ENCODE data around the gene MED13L. TPM values are rescaled to one million over a fixed set of nuclear protein-coding genes. Genes with fewer than 3 reads are reported as not detected.

The MED13L gene
- total and polyA plus RNA-seq, 2 of the 4 experiments (the other 2 are of a cell fraction) = 17.9 to 49.1 TPM

DNA sequence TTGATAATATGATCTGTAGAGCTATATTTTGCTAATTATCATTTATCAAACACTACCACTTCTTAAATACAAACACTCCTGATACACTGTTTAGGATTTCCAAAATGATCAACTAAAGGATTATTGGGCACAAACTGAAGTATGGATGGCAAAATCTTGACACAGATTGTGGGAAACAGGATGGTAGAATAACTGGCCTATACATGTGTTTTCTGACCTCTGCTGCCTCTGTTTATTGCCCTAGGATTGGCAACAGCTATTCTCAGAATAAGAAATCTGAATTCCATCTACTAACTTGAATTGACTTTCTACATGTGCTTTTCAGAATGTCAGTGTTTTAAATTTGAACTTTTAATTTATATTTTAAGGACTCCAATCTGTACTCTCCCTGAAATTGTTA, 209.1 kb downstream of the MED13L start:
- no TSS peak for BruUV-seq (replicated peaks)
- H3K27me3 ChIP-seq (ENCODE audit: control insufficient read depth, insufficient read depth, low read length) = no peaks in the 10 kb centered on the region
- no peak overlapping the region for H3K4me3 ChIP-seq (ENCODE audit: insufficient read depth, low read depth, low read length)
- no peak overlapping the region for H2AFZ ChIP-seq (replicated peaks; ENCODE audit: low read length, poor library complexity)
- CTCF ChIA-PET = interaction anchor here (0.7 to 1.7 kb wide), 3 partner anchors 14 to 96 kb away, joined by 3 read pairs; no protein-coding TSS in a partner anchor
- no peak overlapping the region for H2AK9ac ChIP-seq (replicated peaks; ENCODE audit: low read depth, low read length, poor library complexity)
- no peak for TF ChIP-seq FOS (IDR thresholded peaks at IDR 0.05; ENCODE audit: low read depth, low read length)
- no peak for TF ChIP-seq SMC3 (IDR thresholded peaks at IDR 0.05; ENCODE audit: low read depth, low read length)
- no peak for TF ChIP-seq MAZ (IDR thresholded peaks at IDR 0.05; ENCODE audit: borderline replicate concordance, low read depth, low read length)
- no peak for TF ChIP-seq RCOR1 (IDR thresholded peaks at IDR 0.05; ENCODE audit: insufficient replicate concordance, low read length)
- TF ChIP-seq, protein P1, sequence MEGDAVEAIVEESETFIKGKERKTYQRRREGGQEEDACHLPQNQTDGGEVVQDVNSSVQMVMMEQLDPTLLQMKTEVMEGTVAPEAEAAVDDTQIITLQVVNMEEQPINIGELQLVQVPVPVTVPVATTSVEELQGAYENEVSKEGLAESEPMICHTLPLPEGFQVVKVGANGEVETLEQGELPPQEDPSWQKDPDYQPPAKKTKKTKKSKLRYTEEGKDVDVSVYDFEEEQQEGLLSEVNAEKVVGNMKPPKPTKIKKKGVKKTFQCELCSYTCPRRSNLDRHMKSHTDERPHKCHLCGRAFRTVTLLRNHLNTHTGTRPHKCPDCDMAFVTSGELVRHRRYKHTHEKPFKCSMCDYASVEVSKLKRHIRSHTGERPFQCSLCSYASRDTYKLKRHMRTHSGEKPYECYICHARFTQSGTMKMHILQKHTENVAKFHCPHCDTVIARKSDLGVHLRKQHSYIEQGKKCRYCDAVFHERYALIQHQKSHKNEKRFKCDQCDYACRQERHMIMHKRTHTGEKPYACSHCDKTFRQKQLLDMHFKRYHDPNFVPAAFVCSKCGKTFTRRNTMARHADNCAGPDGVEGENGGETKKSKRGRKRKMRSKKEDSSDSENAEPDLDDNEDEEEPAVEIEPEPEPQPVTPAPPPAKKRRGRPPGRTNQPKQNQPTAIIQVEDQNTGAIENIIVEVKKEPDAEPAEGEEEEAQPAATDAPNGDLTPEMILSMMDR (conservative IDR thresholded peaks at IDR 0.05; ENCODE audit: low read depth, low read length) = no peak
- no peak for TF ChIP-seq RAD21 (IDR thresholded peaks at IDR 0.05; ENCODE audit: low read length)
- TF ChIP-seq CEBPB (IDR thresholded peaks at IDR 0.05; ENCODE audit: low read depth, low read length) = no peak
- TF ChIP-seq, protein P2, sequence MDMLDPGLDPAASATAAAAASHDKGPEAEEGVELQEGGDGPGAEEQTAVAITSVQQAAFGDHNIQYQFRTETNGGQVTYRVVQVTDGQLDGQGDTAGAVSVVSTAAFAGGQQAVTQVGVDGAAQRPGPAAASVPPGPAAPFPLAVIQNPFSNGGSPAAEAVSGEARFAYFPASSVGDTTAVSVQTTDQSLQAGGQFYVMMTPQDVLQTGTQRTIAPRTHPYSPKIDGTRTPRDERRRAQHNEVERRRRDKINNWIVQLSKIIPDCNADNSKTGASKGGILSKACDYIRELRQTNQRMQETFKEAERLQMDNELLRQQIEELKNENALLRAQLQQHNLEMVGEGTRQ (IDR thresholded peaks at IDR 0.05; ENCODE audit: low read depth, low read length) = no peak
- TF ChIP-seq NFE2L2 (IDR thresholded peaks at IDR 0.05; ENCODE audit: low read depth, low read length) = no peak
- TF ChIP-seq POLR2A (IDR thresholded peaks at IDR 0.05; ENCODE audit: low read depth, low read length) = no peak
- TF ChIP-seq MXI1 (IDR thresholded peaks at IDR 0.05; ENCODE audit: borderline replicate concordance, low read depth, low read length) = no peak
- TF ChIP-seq, protein P3, sequence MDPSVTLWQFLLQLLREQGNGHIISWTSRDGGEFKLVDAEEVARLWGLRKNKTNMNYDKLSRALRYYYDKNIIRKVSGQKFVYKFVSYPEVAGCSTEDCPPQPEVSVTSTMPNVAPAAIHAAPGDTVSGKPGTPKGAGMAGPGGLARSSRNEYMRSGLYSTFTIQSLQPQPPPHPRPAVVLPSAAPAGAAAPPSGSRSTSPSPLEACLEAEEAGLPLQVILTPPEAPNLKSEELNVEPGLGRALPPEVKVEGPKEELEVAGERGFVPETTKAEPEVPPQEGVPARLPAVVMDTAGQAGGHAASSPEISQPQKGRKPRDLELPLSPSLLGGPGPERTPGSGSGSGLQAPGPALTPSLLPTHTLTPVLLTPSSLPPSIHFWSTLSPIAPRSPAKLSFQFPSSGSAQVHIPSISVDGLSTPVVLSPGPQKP (IDR thresholded peaks at IDR 0.05; ENCODE audit: borderline replicate concordance, low read depth, low read length) = no peak
- no peak for TF ChIP-seq CHD1 (IDR thresholded peaks at IDR 0.05; ENCODE audit: low read depth, low read length)
- no peak for TF ChIP-seq RFX5 (IDR thresholded peaks at IDR 0.05; ENCODE audit: low read depth, low read length)
- TF ChIP-seq BHLHE40 (IDR thresholded peaks at IDR 0.05; ENCODE audit: low read depth, low read length) = no peak
- intact Hi-C loops (cut with micrococcal nuclease) (no loop called here), dilution Hi-C loops (cut with HindIII; ENCODE audit: low sequenced_read_pairs, unreplicated experiment) (no loop called here), in situ Hi-C loops (cut with MboI; ENCODE audit: low sequenced_read_pairs) (no loop called here)
- H2BK20ac ChIP-seq (ENCODE audit: low read depth, low read length) = no peak overlapping the region
- H4K91ac ChIP-seq (ENCODE audit: insufficient read depth, low read depth, low read length) = no peak overlapping the region
- H3K56ac ChIP-seq (ENCODE audit: extremely low read depth, insufficient read depth, low read length) = no peak overlapping the region
- no peaks in the 10 kb centered on the region for H3K9me3 ChIP-seq (ENCODE audit: control insufficient read depth, insufficient read depth, low read length)
- no peak overlapping the region for H3K18ac ChIP-seq (ENCODE audit: low read depth, low read length)
- DNase-seq (no peak), ATAC-seq (ENCODE audit: low read depth) (no peak)
- no peak overlapping the region for H4K8ac ChIP-seq (ENCODE audit: low read depth in 2 of 2, low read length in 2 of 2)
- H2BK5ac ChIP-seq (ENCODE audit: low read depth, low read length, poor library complexity, severe bottlenecking) = no peak overlapping the region
- no peak overlapping the region for H2AK5ac ChIP-seq (ENCODE audit: low read depth, low read length)
- H3K23ac ChIP-seq (ENCODE audit: low read depth, low read length) = no peak overlapping the region
- POLR2A ChIA-PET (ENCODE audit: unreplicated experiment) = no interaction called here
- no peak overlapping the region for H3K9ac ChIP-seq (ENCODE audit: low read depth, low read length)
- H3K4ac ChIP-seq (ENCODE audit: low read depth, low read length) = no peak overlapping the region
- H3K14ac ChIP-seq (replicated peaks; ENCODE audit: low read depth, low read length) = no peak overlapping the region
- H3K79me1 ChIP-seq (ENCODE audit: low read depth in 1 of 2, low read length in 2 of 2) = peaks cover 21 to 67% of the 10 kb centered on the region in 2 experiments
- no peak overlapping the region for H3K27ac ChIP-seq (ENCODE audit: insufficient read depth, low read length)
- H3K4me1 ChIP-seq (ENCODE audit: control insufficient read depth, insufficient read depth, low read length) = peaks cover 8% of the 10 kb centered on the region
- peaks cover 42% of the 10 kb centered on the region for H4K20me1 ChIP-seq (ENCODE audit: insufficient read depth, low read length)
- peaks cover 7% of the 10 kb centered on the region; the same call in 1 of the 2 replicates for H3K9me1 ChIP-seq (ENCODE audit: insufficient read depth, low read length)
- H3K4me2 ChIP-seq (ENCODE audit: low read depth, low read length) = no peak overlapping the region
- H4K5ac ChIP-seq (ENCODE audit: low read depth, low read length) = no peak overlapping the region
- H2BK120ac ChIP-seq (ENCODE audit: low read depth, low read length) = no peak overlapping the region
- no peaks in the 10 kb centered on the region for H3K36me3 ChIP-seq (ENCODE audit: control insufficient read depth, insufficient read depth, low read length)
- no peak overlapping the region for H2BK15ac ChIP-seq (ENCODE audit: low read depth, low read length)
